T-helper 1 cell (primary cell): ENCODE results near the gene PRMT2.

Source experiments
- DNase-seq, 5 donors: peaks; one replicate each; pipeline ENCODE4 v3.0.0-alpha.2; 2012 to 2020
- total RNA-seq, 4 donors: gene quantifications; one replicate each; lab custom pipeline; 2026; lab: John Stamatoyannopoulos, UW

PRMT2 gene
- 76.2 to 186 (median 160) reads per million in 4 donors for total RNA-seq

DNA sequence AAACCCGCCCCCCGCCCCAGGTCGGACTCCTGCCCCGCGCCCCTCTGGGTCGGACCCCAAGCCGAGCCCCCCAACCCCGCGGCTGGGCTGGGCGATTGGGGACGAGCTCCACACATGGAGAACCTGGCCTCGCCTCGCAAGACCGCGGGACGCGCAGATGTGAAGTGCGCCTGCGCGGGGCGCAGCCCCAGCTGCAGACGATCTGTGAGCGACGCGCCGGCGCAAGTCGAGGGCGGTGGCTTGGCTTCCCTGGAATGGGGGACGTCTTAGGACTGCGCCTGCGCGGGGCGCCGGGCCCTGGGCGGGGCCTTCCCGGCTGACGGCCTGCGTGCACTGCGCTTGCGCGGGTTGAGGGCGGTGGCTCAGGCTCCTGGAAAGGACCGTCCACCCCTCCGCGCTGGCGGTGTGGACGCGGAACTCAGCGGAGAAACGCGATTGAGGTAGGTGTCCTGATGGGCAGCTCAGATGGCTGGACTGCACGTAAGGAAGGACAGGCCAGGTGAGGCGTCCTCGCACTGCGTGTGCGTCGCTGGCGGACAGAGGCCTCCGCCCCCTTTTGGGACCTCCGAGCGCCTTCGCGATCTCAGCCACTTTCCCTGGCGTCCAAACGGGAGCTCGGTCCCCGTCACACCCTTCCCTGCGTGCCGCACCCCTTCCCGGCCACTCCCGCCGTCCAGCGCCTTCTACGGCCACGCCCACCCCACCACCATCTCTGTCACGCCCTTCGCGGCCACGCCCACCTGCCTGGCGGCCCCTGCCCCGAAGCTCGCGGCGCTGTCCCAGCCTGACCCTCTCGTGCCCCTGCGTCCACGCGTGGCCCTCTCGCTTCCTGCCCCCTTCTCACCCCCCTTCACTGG, at the start of gene PRMT2:
TSS of gene PRMT2 (plus strand) at position 351 of the 857 bp plus-strand sequence. CDS start 1,278 bp downstream, outside the sequence.
- DNase-seq: peak; percentile 96 to 99 (median 98)

DNA sequence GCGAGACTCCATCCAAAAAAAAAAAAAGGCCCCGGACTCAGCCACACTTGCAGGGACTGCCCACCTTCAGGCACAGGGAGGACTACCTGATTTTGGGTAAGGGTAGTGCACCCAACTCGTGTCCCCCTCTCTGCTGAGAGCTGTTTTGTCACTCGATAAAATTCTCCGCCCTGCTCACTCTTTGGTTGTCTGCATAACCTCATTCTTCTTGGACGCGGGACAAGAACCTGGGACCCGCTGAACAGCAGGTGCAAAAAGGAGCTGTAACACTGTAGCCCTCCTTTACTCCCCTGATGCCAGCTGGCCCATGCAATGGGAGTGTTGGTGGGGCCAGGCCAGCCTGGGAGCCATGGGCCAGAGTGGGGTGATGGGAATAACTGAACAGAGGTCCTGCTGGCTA, 41.2 kb upstream of the PRMT2 start:
- DNase-seq: no peak

DNA sequence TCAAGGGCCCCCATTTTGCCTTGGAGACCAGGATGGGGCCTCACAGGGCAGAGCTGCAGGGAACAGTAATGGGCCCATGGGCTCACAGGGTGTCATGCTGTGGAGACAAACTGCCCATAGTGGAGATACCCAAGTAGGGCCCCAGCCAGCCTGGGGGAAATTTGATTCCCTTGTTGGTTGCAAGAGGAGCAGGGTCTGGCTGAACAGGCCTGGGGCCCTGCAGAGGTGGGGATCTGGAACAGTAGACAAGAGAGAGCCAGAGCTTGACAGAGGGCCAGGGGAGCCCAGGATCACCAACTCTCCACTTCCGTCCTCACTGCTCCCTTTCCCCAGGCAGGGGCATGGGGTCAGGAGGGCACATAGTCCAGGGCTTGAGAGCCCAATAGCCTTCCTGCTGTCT, 39.3 kb upstream of the PRMT2 start:
- DNase-seq: no peak

DNA sequence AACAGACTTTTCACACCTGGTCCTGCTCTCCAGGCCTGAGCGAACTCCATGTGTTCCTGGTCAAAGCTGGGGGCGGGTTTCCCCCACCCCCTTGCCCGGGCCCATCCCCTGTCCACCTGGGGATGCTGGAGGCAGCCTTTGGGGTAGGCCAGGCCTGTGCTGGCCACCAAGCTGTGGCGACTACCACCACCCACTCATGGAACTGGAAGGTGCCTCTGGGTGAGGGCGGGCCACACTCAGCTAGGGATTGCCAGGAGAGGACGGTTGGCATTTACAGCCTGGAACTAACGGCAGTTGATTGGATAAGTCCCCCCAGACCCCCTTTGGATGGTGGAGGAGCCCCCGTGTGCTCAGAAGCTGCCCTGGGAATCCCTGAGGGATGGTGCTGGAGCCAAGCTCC, 38.4 kb upstream of the PRMT2 start:
- DNase-seq: no peak

DNA sequence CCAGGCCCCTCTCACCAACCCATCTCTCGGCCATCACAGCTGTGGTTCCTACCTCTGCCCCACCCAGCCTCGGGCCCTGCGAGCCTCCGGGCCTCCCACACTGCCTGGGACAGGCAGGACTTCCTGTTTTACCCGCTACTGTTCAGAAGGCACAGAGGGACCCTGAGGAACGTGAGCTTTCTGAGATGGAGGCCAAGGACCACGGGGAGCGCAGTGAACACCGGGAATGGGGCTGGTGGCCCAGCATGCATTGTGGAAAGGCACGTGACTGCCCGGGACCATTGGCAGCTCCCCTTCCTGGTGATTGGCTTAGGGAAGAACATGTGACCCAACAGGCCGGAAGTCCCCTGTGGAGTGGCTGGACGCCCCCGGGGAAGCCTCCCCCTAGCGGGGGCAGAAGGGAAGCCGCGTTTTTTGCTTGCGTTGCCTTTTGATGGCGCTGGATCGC, 37.6 kb upstream of the PRMT2 start:
- DNase-seq: no peak

DNA sequence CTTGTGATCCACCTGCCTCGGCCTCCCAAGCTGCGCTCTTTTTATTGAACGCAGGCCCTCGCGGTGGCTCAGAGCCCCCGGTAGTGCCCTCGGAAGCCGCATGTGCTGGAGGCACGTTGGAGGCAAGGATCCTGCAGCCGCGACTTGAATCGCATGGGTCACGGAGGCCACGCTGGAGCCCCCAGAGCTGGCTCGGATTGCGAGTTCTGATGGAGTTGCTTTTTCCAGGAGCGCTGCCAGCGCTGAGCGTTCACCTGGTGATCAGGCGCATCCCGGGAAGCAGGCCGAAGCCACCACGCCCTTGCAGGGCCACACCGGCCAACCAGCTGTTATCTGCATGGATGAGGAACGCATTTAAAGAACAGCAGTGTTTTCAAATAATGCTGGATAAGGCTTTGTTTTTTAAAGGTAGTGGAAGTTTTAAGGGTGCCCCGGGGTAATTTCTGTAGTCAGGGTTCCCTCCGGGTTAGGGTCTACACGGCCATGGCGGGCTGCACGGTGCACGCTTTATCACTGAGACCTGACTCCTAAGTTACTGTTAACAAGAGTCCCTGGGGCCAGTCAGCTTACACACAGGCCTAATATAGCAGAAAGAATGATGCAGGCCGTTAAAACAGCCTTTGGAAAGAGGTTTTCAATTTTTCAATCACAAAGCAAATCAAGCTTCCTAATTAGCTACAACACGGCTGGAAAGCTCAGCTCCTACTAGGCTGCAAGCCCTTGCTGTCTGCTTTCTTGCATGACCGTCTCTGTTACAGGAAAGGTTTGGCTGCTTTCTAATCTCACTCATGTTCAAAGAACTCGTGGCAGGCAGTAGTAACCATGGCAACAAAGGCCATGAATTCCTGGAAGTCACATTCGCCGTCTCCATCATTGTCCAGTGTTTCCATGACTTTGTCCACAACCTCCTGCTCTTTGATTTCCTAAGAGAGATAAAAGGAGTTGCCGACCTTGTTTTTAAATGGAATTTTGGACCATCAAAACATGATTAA, 36.6 kb upstream of the PRMT2 start:
- no peak for DNase-seq

DNA sequence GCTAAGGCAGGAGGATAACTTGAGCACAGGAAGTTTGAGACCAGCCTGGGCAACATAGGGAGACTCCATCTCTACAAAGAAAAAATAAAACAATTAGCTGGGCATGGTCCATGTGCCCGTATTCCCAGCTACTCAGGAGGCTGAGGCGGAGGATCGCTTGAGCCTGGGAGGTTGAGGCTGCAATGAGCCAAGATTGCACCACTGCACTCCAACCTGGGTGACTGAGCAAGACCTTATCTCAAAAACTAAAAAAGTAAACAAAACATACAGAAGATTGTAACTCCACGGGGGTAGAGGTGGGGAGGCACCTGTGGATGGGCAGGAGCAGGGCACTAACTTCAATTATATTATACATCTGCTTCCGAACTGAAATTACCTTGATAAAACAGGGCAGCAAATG, 35.2 kb upstream of the PRMT2 start:
- no peak for DNase-seq

DNA sequence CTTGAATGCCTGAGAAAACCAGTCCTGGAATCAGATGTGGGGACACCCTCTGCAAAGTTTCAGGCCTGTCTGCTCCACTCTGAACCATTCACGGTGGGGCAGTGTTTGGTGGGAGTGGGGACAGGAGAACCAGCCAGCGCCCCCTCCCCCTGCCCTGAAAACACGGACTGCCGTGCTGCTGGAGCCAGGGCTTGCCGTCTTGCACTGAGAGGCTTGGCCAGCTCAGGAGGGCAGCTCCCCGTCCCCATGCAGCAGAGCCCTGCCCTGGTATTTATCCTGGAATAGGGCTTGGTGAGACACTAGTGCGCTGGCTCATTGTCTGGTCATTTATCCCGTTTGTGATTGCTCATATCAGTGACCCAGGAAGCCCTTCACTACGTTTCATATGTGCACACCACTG, 34.5 kb upstream of the PRMT2 start:
- DNase-seq: no peak

DNA sequence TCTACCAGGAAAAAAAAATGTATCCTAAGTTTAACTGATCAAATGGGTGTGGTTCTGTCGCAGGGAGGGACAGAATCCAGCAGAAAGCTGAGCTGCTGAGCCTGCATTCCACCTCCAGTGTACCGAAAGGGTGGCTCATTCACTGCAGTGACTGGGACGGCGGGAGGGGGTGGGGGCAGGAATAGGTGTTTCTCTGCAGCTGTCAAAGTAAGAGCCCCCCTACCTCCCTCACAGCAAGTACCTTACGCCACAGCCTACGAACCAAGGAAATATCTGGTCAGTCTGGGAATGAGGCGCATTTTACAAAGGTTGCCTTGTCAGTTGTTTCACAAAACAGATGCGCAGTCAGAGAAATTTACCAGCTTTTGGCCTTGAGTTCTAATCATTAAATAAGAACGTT, 32.2 kb upstream of the PRMT2 start:
- DNase-seq: no peak

DNA sequence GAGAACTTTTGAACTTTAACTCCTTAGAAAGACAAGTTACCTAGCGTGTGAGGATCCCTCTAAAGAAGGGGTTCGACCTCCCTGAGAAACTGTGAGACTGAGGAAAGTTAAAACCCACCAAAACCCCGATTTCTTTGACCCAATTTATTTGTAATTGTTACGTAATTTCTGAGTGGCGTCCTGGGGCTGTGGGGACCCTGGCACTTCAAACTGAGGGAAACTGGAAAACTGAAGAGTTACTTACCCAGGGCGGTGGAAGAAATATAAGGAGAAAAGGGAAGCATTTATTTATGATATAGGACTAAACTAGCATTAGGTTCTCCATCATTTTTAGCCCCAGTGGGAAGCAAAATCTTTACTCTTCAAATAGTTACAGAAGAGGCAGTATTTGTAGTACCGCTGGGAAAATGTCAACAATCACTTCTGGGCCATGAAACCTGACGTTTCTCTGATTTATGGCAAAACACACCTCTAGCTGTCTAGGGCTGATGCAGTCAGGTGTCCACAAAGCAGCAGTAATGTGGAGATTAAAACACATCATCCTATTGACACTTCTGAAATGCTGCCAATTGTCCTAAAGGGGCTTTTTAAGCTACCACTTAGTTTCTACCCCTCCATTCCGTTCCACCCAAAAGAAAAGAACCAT, 31.0 kb upstream of the PRMT2 start:
- DNase-seq: no peak

DNA sequence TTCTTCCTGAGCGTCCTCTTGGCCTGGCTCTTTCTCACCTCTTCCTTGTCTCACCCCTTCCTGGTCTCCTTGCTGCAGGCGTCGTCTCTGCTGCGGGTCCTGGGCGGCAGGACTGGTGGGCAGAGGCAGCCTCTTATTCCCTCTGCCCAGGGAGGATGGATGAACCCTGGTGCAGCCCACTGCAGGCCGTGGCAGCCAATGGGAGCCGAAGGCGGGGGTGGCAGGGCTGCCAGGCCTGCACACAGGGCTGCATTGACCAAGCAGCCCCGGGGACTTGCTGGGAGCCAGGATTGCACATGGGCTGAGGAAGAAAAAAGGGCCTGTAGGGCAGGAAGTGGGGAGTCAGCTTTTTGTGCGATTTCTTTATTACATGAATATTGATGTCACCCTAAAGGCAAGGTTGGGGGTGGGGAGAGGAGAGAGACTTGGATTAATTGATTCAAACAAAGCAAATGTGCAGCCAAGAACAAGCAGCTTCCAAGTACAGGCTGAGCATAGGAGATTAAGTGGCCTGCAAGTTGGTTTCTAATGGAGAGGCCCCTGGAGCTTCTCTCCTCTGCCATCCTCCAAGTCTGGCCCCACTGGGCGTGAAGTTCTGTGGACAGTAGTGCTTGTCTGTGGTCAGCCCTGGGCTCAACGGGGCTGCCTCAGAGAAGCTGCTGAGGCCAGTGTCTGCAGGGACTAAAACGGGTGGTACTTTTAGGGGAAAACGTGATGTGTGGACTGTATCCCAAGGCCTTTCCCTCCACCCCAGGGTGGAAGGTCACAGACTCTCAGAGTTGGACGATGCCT, 30.3 kb upstream of the PRMT2 start, which contains the start of gene S100B:
TSS of gene S100B (minus strand) at position 108 of the 792 bp plus-strand sequence. CDS start 2,667 bp downstream, outside the sequence.
- DNase-seq: no peak

DNA sequence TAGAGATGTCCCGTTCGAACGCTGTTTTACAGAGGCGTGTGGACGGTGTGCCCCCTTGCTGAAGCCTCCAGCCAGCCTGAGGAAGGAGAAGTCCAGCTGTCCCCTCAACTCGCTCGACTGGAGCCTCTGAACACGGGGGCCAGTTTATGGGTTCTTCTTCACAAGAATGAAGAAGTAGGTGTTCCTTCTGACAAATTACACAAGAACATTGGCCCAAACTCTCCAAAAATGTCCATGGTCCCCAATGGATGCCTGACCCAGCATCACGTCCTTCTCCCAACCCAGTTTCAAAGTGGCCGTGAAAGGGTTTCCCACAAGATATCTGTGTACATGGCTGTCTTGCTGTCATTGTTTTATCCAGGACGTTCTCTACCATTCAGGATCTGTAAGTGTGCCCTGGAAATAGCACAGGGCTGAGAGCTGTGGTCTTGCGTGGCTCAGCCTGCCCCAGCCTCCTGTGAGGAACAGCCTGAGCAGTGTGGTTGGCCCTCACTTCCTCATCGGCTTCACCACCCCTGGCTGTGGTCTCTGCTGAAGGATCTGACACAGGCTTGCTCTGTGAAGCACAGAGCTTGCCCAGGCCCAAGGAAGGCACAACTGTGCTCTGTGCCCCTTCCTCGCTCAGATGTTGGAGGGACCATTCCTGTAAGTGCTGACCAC, 29.6 kb upstream of the PRMT2 start:
- peak in 3 of 5 donors; percentile 14 to 46 (median 22) for DNase-seq

DNA sequence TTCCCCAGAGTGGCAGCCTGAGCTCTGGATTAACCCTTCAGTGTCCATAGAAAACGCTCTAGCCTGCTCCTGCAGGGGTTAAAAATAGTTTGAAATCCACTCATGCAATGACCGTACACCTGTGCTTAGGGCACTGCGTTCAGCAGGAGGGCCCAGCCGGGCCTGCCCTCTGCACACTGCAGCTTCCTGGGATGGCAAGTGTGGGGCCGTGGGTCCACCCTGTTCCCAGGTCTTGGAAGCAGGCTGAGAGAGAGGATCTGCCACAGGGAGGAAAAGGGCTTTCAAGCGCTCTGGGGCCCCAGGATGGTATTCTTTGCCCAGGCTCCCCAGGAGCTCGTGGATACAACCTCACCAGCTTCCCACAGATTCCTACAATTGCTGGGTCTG, 29.1 kb upstream of the PRMT2 start:
- no peak for DNase-seq

DNA sequence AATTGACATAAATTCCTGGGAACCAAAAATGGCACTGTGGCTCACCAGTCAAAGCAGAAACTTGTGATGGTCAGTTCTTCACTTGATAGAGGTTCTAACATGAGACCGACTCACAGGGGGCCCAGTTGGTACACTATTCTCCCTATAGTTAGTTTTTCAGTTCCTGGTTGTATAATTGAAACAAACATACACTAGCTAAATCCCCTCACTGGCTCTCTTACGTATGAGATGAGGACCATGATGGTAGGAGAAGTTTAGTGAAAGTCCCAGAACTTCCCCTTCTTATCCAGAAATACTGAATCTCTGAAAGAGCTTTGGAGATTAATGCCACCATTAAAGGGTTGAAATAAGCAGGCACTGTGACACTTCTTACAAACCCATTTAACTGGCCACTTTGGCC, 27.8 kb upstream of the PRMT2 start:
- no peak for DNase-seq

DNA sequence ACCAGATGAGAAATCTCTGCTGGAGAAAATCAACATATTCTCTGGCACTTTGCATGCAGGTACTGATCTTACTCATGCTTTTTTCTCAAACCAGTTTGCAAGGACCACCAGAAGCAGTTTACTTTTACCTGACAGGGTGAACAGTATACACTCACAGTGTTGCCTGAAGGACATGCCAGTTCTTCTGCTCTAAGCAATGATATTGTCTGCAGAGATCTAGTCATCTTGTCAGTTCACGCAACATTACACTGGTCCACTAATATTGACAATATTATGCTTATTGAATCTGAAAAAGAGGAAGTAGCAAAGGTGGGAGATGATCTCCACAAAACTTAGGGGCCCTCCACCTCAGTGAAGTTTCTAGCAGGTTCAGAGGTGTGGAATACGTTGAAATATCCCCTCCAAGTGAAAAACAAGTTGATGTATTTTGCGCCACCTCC, 26.8 kb upstream of the PRMT2 start:
- no peak for DNase-seq

DNA sequence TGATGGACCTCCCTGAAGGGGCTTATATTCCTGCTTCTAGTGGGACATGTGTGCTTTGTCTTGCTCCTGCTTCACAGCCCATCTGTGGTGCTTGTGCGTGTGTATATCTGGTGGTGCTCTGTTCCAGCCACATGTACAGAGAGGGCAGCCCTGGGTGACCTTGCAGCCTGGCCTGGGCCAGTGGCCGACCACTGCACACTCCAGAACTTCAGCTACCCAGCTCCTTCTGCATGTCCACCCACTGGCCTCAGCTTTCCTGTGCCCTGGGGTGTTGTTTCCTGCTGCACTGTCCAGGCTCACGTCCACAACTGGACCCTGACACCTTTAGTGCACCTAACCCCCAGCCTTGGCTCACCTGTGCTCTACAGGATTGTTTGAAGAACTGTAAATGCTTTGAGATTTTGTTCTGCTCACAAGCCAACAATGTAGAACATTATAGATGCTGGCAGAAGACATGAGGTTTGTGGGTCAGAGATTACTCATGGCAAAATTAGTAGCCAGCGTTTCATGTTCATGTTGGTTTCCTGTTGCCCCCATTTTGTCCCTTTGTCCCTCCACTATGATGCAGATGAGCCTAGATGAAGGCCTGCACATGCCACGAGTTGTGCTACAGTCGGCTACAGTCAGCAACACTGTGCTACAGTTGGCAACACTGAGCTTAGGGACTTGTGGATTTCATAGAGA, 25.3 kb upstream of the PRMT2 start:
- no peak for DNase-seq

DNA sequence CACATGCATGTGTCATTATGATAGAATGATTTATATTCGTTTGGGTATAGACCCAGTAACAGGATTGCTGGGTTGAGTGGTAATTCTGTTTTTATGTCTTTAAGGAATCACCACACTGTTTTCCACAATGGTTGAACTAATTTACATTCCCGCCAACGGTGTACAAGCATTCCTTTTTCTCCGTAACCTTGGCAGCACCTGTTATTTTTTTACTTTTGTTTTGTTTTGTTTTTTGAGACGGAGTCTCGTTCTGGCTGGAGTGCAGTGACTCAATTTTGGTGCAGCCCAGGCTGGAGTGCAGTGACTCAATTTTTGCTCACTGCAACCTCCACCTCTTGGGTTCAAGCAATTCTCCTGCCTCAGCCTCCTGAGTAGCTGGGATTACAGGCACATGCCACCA, 22.1 kb upstream of the PRMT2 start:
- no peak for DNase-seq

DNA sequence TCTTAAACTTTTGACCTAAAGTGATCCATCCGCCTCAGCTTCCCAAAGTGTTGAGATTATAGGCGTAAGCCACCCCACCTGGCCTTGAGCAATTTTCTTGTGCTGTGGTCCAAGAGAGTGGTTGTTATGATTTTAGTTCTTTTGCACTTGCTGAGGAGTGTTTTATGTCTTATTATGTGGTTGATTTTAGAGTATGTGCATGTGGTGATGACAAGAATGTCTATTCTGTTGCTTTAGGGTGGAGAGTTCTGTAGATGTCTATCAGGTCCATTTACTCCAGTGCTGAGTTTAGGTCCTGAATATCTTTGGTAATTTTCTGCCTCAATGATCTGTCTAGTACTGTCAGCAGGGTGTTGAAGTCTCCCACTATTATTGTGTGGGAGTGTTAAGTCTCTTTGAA, 19.4 kb upstream of the PRMT2 start:
- no peak for DNase-seq

DNA sequence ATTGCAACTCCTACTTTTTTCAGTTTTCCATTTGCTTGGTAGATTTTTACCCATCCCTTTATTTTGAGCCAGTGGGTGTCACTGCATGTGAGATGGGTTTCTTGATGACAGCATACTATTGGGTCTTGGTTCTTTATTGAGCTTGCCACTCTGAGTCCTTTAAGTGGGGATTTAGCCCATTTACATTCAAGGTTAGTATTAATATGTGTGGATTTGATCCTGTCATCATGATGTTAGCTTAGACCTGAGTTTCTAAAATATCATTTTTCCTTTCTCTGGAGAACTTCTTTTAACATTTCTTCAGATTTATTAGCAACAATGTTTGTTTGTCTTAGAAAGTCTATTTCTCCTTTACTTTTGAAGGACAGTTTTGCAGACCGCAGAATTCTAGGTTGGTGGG, 18.8 kb upstream of the PRMT2 start:
- no peak for DNase-seq

DNA sequence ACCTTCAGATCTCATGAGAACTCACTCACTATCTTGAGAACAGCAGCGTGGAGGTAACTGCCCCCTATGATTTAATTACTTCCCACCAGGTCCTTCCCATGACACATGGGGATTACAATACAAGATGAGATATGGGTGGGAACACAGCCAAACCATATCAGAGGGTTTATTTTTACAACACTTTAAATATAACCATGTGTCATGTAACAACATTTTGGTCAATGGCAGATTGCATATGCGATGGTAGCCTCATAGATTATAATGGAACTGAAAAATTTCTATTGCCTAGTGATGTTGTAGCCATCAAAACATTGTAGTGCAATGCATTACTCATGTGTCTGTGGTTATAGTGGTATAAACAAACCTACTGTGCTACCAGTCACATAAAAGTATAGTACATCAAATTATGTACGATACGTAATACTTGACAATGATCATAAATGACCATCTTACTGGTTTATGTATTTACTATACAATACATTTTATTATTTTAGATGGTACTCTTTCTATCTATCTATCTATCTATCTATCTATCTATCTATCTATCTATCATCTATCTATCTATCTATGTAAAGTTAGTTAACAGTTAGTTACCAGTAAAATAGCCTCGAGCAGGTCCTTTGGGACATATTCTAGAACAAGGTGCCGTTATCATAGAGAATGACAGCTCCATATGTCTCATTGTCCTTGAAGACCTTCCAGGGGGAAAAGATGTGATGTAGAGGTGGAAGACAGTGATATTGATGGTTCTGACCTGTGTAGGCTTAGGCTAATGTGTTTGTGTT, 18.0 kb upstream of the PRMT2 start:
- no peak for DNase-seq
